MM.1S (cell line): ENCODE data around the gene KIF1C.
A peak's percentile ranks its signal among the peaks of the same experiment; 100 is the strongest.

Experiments used
- DNase-seq: peaks from one replicate; pipeline ENCODE4 v3.0.0-alpha.2; 2015
- H2AFZ ChIP-seq: fragments of 300-600 bp; sonication (generic); 2 replicates; pipeline ENCODE4 v1.6.0; 2016; ENCODE audit warnings: antibody characterized with exemption, low read length
- H3F3A ChIP-seq: fragments of 300-600 bp; sonication (generic); 2 replicates; pipeline ENCODE4 v1.6.1; 2016; ENCODE audit warnings: mild to moderate bottlenecking, antibody characterized with exemption, low read length, moderate library complexity, mixed read lengths; ENCODE audit not compliant: insufficient read depth
- H3K27ac ChIP-seq: fragments of 300-600 bp; sonication (generic); 2 replicates; pipeline ENCODE4 v1.5.1; 2016; ENCODE audit warnings: mild to moderate bottlenecking, low read length
- H3K27me3 ChIP-seq: fragments of 300-600 bp; sonication (generic); replicated peaks from 2 replicates; pipeline ENCODE4 v1.6.0; 2016; ENCODE audit warnings: low read length; ENCODE audit not compliant: insufficient read depth
- H3K36me3 ChIP-seq: fragments of 300-600 bp; sonication (generic); replicated peaks from 2 replicates; pipeline ENCODE4 v1.6.1; 2016; ENCODE audit warnings: mild to moderate bottlenecking, low read length, mixed read lengths; ENCODE audit not compliant: insufficient read depth
- H3K4me1 ChIP-seq: fragments of 300-600 bp; sonication (generic); 2 replicates; pipeline ENCODE4 v1.6.1; 2016; ENCODE audit warnings: low read length, mixed read lengths
- H3K4me2 ChIP-seq: fragments of 300-600 bp; sonication (generic); 2 replicates; pipeline ENCODE4 v1.6.0; 2016; ENCODE audit warnings: low read depth, low read length
- H3K4me3 ChIP-seq: fragments of 300-600 bp; sonication (generic); 2 replicates; pipeline ENCODE4 v1.5.1; 2016; ENCODE audit warnings: low read length, mixed read lengths
- H3K79me2 ChIP-seq: fragments of 300-600 bp; sonication (generic); 2 replicates; pipeline ENCODE4 v1.6.1; 2016; ENCODE audit warnings: mixed run types, low read length, mixed read lengths
- H3K9ac ChIP-seq: fragments of 300-600 bp; sonication (generic); 2 replicates; pipeline ENCODE4 v1.6.1; 2016; ENCODE audit warnings: low read length, mixed read lengths
- H3K9me2 ChIP-seq: fragments of 300-600 bp; sonication (generic); replicated peaks from 2 replicates; pipeline ENCODE4 v1.6.1; 2016; ENCODE audit warnings: mild to moderate bottlenecking, low read length, mixed read lengths; ENCODE audit not compliant: insufficient read depth
- H3K9me3 ChIP-seq: fragments of 300-600 bp; sonication (generic); replicated peaks from 2 replicates; pipeline ENCODE4 v1.6.1; 2016; ENCODE audit warnings: mild to moderate bottlenecking, low read length, mixed read lengths; ENCODE audit not compliant: insufficient read depth
- H4K20me1 ChIP-seq: fragments of 300-600 bp; sonication (generic); 2 replicates; pipeline ENCODE4 v1.6.1; 2016; ENCODE audit warnings: mild to moderate bottlenecking, low read length, moderate library complexity, mixed read lengths; ENCODE audit not compliant: insufficient read depth
- CTCF ChIP-seq: fragments of 300-600 bp; sonication (generic); IDR thresholded peaks from 2 replicates; pipeline ENCODE4 v1.5.1; 2016; ENCODE audit warnings: antibody characterized with exemption, low read length, mixed read lengths
- EZH2 ChIP-seq: fragments of 300-600 bp; sonication (generic); optimal IDR thresholded peaks from 2 replicates; pipeline ENCODE3; 2017; ENCODE audit warnings: low read depth, mild to moderate bottlenecking, antibody characterized with exemption, low read length, mixed read lengths
- EZH2phosphoT487 ChIP-seq: fragments of 300-600 bp; sonication (generic); IDR thresholded peaks from 2 replicates; pipeline ENCODE4 v1.6.1; 2018; ENCODE audit warnings: antibody characterized with exemption, low read length

KIF1C gene

GRCh38 chr17:4974115-4974670, 23.6 kb upstream of the KIF1C start:
- Histone ChIP-seq H3K4me2 (no peak overlapping the region), H3K9ac (no peak overlapping the region), H3K4me3 (no peak overlapping the region), H3K27ac (no peak overlapping the region), H3K27me3 (no peaks in the 10 kb centered on the region), H3K36me3 (no peaks in the 10 kb centered on the region), H3K9me2 (no peaks in the 10 kb centered on the region), H4K20me1 (no peaks in the 10 kb centered on the region), H2AFZ (no peak overlapping the region), H3K9me3 (no peaks in the 10 kb centered on the region), H3K79me2 (no peaks in the 10 kb centered on the region), H3F3A (0 out of 2 replicates have a peak, but pooled peaks cover 4% of the 10 kb centered on the region), H3K4me1 (no peaks in the 10 kb centered on the region)
- TF ChIP-seq EZH2phosphoT487 (no peak), EZH2 (no peak), CTCF (no peak)
- DNase-seq: no peak

- H3K4me3 ChIP-seq: no peak overlapping the region
- H3K36me3 ChIP-seq: no peaks in the 10 kb centered on the region
- H2AFZ ChIP-seq: no peak overlapping the region
- no peak overlapping the region for H3K27ac ChIP-seq
- no peaks in the 10 kb centered on the region for H3K9me2 ChIP-seq
- no peaks in the 10 kb centered on the region for H3K4me1 ChIP-seq
- DNase-seq: no peak
- H3K27me3 ChIP-seq: no peaks in the 10 kb centered on the region
- H3K79me2 ChIP-seq: no peaks in the 10 kb centered on the region
- no peak overlapping the region for H3K4me2 ChIP-seq
- no peak for TF ChIP-seq CTCF
- no peak for TF ChIP-seq EZH2phosphoT487
- no peak for TF ChIP-seq EZH2
- no peaks in the 10 kb centered on the region for H4K20me1 ChIP-seq
- no peak overlapping the region for H3K9ac ChIP-seq
- no peaks in the 10 kb centered on the region for H3F3A ChIP-seq
- H3K9me3 ChIP-seq: no peaks in the 10 kb centered on the region
Measured at GRCh38 chr17:4978726-4979125, 19.0 kb upstream of the KIF1C start.

GRCh38 chr17:4980644-4981216, 17.0 kb upstream of the KIF1C start:
- no peak overlapping the region for H2AFZ ChIP-seq
- H3K9ac ChIP-seq: no peak overlapping the region
- H3K9me2 ChIP-seq: no peaks in the 10 kb centered on the region
- no peaks in the 10 kb centered on the region for H4K20me1 ChIP-seq
- no peak overlapping the region for H3K4me3 ChIP-seq
- H3K4me2 ChIP-seq: no peak overlapping the region
- 0 out of 2 replicates have a peak, but pooled peaks cover under 1% of the 10 kb centered on the region for H3K4me1 ChIP-seq
- no peak overlapping the region for H3K27ac ChIP-seq
- peaks cover 1% of the 10 kb centered on the region; the same call in 1 of the 2 replicates for H3K79me2 ChIP-seq
- H3F3A ChIP-seq: no peaks in the 10 kb centered on the region
- peak; percentile 58 for DNase-seq
- no peaks in the 10 kb centered on the region for H3K36me3 ChIP-seq
- no peaks in the 10 kb centered on the region for H3K9me3 ChIP-seq
- no peaks in the 10 kb centered on the region for H3K27me3 ChIP-seq
- TF ChIP-seq EZH2 (no peak), EZH2phosphoT487 (no peak), CTCF (peak; percentile 78)
